HG02623 (cell line): ENCODE measurements around the gene MRPL51.
A peak's percentile ranks its signal among the peaks of the same experiment; 100 is the strongest.
"Not testable (repeated sequence)": the region's sequence is repeated elsewhere in the genome, so short reads cannot be mapped to it uniquely, and the experiment has no call there.

Experiments
- ATAC-seq: cut with Tn5 transposase; IDR thresholded peaks from one replicate; pipeline ENCODE4 v1.9.1; 2021; ENCODE audit warnings: moderate library complexity; ENCODE audit not compliant: unreplicated experiment

MRPL51 gene

GRCh38 chr12:6492838-6493496 is at the start of gene MRPL51:
TSS of gene MRPL51 (minus strand) at chr12:6493262. CDS start at chr12:6493136, 126 bp downstream.
- ATAC-seq = peak; percentile 64

GRCh38 chr12:6542209-6543009 is 49.3 kb upstream of the MRPL51 start:
- no peak for ATAC-seq

GRCh38 chr12:6541371-6542165 is 48.5 kb upstream of the MRPL51 start:
- ATAC-seq = no peak

- no peak for ATAC-seq
These were observed 47.3 kb upstream of the MRPL51 start for GRCh38 chr12:6540181-6540877.

- ATAC-seq = no peak
These were observed 46.7 kb upstream of the MRPL51 start for GRCh38 chr12:6539707-6540134.

GRCh38 chr12:6539314-6539682 is 46.2 kb upstream of the MRPL51 start:
- ATAC-seq = no peak

GRCh38 chr12:6538420-6539313 is 45.6 kb upstream of the MRPL51 start:
- ATAC-seq = no peak

GRCh38 chr12:6537580-6538419 is 44.7 kb upstream of the MRPL51 start:
- ATAC-seq = not testable (repeated sequence)

- ATAC-seq = no peak
These were observed 44.0 kb upstream of the MRPL51 start for GRCh38 chr12:6536894-6537579.

- ATAC-seq = no peak
These were observed 43.1 kb upstream of the MRPL51 start for GRCh38 chr12:6535960-6536847.

GRCh38 chr12:6535697-6535946 is 42.6 kb upstream of the MRPL51 start:
- ATAC-seq = no peak

- no peak for ATAC-seq
These were observed 42.1 kb upstream of the MRPL51 start for GRCh38 chr12:6534945-6535696.

GRCh38 chr12:6534695-6534944 is 41.6 kb upstream of the MRPL51 start:
- ATAC-seq = no peak

GRCh38 chr12:6533923-6534694 is 41.0 kb upstream of the MRPL51 start, which contains the start of gene GAPDH:
TSS of gene GAPDH (plus strand) at chr12:6534517. CDS start at chr12:6534833, 316 bp downstream.
- peak; percentile 51 for ATAC-seq

GRCh38 chr12:6533653-6533922 is 40.5 kb upstream of the MRPL51 start:
- ATAC-seq = peak; percentile 3

GRCh38 chr12:6532927-6533652 is 40.0 kb upstream of the MRPL51 start:
- no peak for ATAC-seq
